GM23338 (cell line): ENCODE measurements around the gene LRRIQ4. TPM values are rescaled to one million over a fixed set of nuclear protein-coding genes. Genes with fewer than 3 reads are reported as not detected.

Experiments
- ATAC-seq: fragments of 200-7000 bp; cut with Tn5 transposase; 3 replicates; pipeline ENCODE4 v1.9.1; 2020
- DNase-seq: peaks from one replicate; pipeline ENCODE4 v3.0.0-alpha.2; 2015; ENCODE audit warnings: low spot score
- H2AFZ ChIP-seq: fragments of 200-600 bp; sonication (generic); 2 replicates; pipeline ENCODE4 v1.8.0; 2016; ENCODE audit warnings: antibody characterized with exemption, mild to moderate bottlenecking, moderate library complexity
- H3F3A ChIP-seq: fragments of 200-600 bp; sonication (generic); replicated peaks from 2 replicates; pipeline ENCODE4 v1.8.0; 2017; ENCODE audit warnings: antibody characterized with exemption, mixed run types, low read depth
- H3K27ac ChIP-seq: fragments of 200-600 bp; sonication (generic); 2 replicates; pipeline ENCODE4 v1.6.1; 2016; ENCODE audit warnings: low read depth
- H3K27me3 ChIP-seq: fragments of 200-600 bp; sonication (generic); 2 replicates; pipeline ENCODE4 v1.8.0; 2016; ENCODE audit warnings: mild to moderate bottlenecking, mixed run types, moderate library complexity; ENCODE audit not compliant: insufficient read depth
- H3K36me3 ChIP-seq: fragments of 200-600 bp; sonication (generic); 2 replicates; pipeline ENCODE4 v1.8.0; 2016; ENCODE audit warnings: mild to moderate bottlenecking; ENCODE audit not compliant: insufficient read depth
- H3K4me1 ChIP-seq: fragments of 200-600 bp; sonication (generic); 2 replicates; pipeline ENCODE4 v1.8.0; 2016; ENCODE audit warnings: mild to moderate bottlenecking, moderate library complexity; ENCODE audit not compliant: insufficient read depth
- H3K4me2 ChIP-seq: fragments of 200-600 bp; sonication (generic); 2 replicates; pipeline ENCODE4 v1.7.1; 2017; ENCODE audit warnings: mixed run types
- H3K4me3 ChIP-seq: fragments of 200-600 bp; sonication (generic); 2 replicates; pipeline ENCODE4 v1.6.1; 2016; ENCODE audit warnings: mixed run types
- H3K79me2 ChIP-seq: fragments of 200-600 bp; sonication (generic); replicated peaks from 2 replicates; pipeline ENCODE4 v1.8.0; 2017; ENCODE audit warnings: mild to moderate bottlenecking; ENCODE audit not compliant: insufficient read depth
- H3K9me2 ChIP-seq: fragments of 200-600 bp; sonication (generic); 2 replicates; pipeline ENCODE4 v1.8.0; 2017; ENCODE audit not compliant: insufficient read depth
- H4K20me1 ChIP-seq: fragments of 200-600 bp; sonication (generic); replicated peaks from 2 replicates; pipeline ENCODE4 v1.8.0; 2017; ENCODE audit warnings: mild to moderate bottlenecking; ENCODE audit not compliant: insufficient read depth
- H3K27ac Mint-ChIP-seq: 2 replicates; pipeline ENCODE4 v1.8.0; 2020; ENCODE audit warnings: inconsistent platforms, mild to moderate bottlenecking, moderate library complexity, mixed read lengths
- H3K27me3 Mint-ChIP-seq: 3 replicates; pipeline ENCODE4 v1.8.0; 2022; ENCODE audit warnings: low read depth, mild to moderate bottlenecking, moderate library complexity, mixed read lengths, inconsistent platforms; ENCODE audit not compliant: insufficient read depth, poor library complexity
- H3K36me3 Mint-ChIP-seq: 3 replicates; pipeline ENCODE4 v1.8.0; 2021; ENCODE audit warnings: low read depth, mild to moderate bottlenecking, inconsistent platforms, moderate library complexity, mixed read lengths
- H3K4me1 Mint-ChIP-seq: 3 replicates; pipeline ENCODE4 v1.8.0; 2020; ENCODE audit warnings: mild to moderate bottlenecking, inconsistent platforms, mixed read lengths
- H3K4me3 Mint-ChIP-seq: 3 replicates; pipeline ENCODE4 v1.8.0; 2021; ENCODE audit warnings: moderate library complexity, mild to moderate bottlenecking, inconsistent platforms, mixed read lengths
- H3K9me3 Mint-ChIP-seq: 3 replicates; pipeline ENCODE4 v1.8.0; 2020; ENCODE audit warnings: moderate library complexity, mild to moderate bottlenecking, inconsistent platforms, mixed read lengths
- EZH2 ChIP-seq: fragments of 200-600 bp; sonication (generic); IDR thresholded peaks from one replicate; pipeline ENCODE4 v1.8.0; 2017; ENCODE audit warnings: antibody characterized with exemption, mild to moderate bottlenecking, low read depth; ENCODE audit not compliant: unreplicated experiment
- EZH2phosphoT487 ChIP-seq: fragments of 200-600 bp; sonication (generic); IDR thresholded peaks from one replicate; pipeline ENCODE4 v1.8.1; 2018; ENCODE audit warnings: antibody characterized with exemption; ENCODE audit not compliant: unreplicated experiment
- JUNB ChIP-seq: IDR thresholded peaks from one replicate; pipeline ENCODE4 v1.6.1; 2016; ENCODE audit warnings: antibody characterized with exemption; ENCODE audit not compliant: unreplicated experiment
- NANOG ChIP-seq: IDR thresholded peaks from 2 replicates; pipeline ENCODE4 v1.6.1; 2016; ENCODE audit warnings: antibody characterized with exemption, borderline replicate concordance
- REST ChIP-seq: IDR thresholded peaks from one replicate; pipeline ENCODE4 v1.6.1; 2018; ENCODE audit warnings: antibody characterized with exemption; ENCODE audit not compliant: unreplicated experiment
- STAT1 ChIP-seq: IDR thresholded peaks from one replicate; pipeline ENCODE4 v1.6.1; 2016; ENCODE audit warnings: antibody characterized with exemption; ENCODE audit not compliant: unreplicated experiment
- ZNF114 ChIP-seq: fragments of 250-450 bp; sonication (Bioruptor Pico); IDR thresholded peaks from 2 replicates; pipeline ENCODE4 v1.5.0; 2020; ENCODE audit warnings: mild to moderate bottlenecking, moderate library complexity
- ZNF331 ChIP-seq: fragments of 250-450 bp; sonication (Bioruptor Pico); IDR thresholded peaks from 2 replicates; pipeline ENCODE4 v1.5.0; 2020; ENCODE audit warnings: low read depth, mild to moderate bottlenecking, moderate library complexity
- ZNF462 ChIP-seq: fragments of 250-450 bp; sonication (Bioruptor Pico); IDR thresholded peaks from 2 replicates; pipeline ENCODE4 v1.5.0; 2020; ENCODE audit warnings: mild to moderate bottlenecking, moderate library complexity
- polyA plus RNA-seq: library from polyadenylated mRNA; unstranded; fragments of >200 nt; fragmentation: Nextera tagmentation; extraction: Ambion mirVana; gene quantifications from 2 replicates; pipeline ENCODE4 v1.2.1, GENCODE V29; 2016
- total RNA-seq: library from RNA; depleted of rRNA; stranded (reverse); fragments of >200 nt; shearing (Covaris generic); gene quantifications from 2 replicates; pipeline ENCODE4 v1.2.3, GENCODE V29; 2014

Gene LRRIQ4
- total and polyA plus RNA-seq, 2 experiments from 2014 or later, result 0.29 TPM; not detected in 1

GRCh38 chr3:169835533-169835932 lies 22.9 kb downstream of the LRRIQ4 start:
- no peaks in the 10 kb centered on the region for H3K36me3 Mint-ChIP-seq
- no peaks in the 10 kb centered on the region for H3K27me3 Mint-ChIP-seq
- DNase-seq (no peak), ATAC-seq (no peak)
- Histone ChIP-seq H4K20me1 (no peaks in the 10 kb centered on the region), H3K4me1 (peaks cover 7% of the 10 kb centered on the region; the same call in 1 of the 2 replicates), H2AFZ (no peak overlapping the region), H3K4me3 (no peak overlapping the region), H3K79me2 (no peaks in the 10 kb centered on the region), H3F3A (no peaks in the 10 kb centered on the region), H3K27me3 (no peaks in the 10 kb centered on the region), H3K36me3 (no peaks in the 10 kb centered on the region), H3K9me2 (no peaks in the 10 kb centered on the region), H3K27ac (no peak overlapping the region; the same call in 1 of the 2 replicates), H3K4me2 (no peak overlapping the region)
- TF ChIP-seq JUNB, result no peak
- no peak for TF ChIP-seq ZNF114
- no peak for TF ChIP-seq ZNF331
- no peak for TF ChIP-seq EZH2
- TF ChIP-seq STAT1, result no peak
- TF ChIP-seq NANOG, result no peak
- no peak for TF ChIP-seq REST
- TF ChIP-seq ZNF462 (CRISPR knock-in tag), result no peak
- TF ChIP-seq EZH2phosphoT487, result no peak
- H3K4me3 Mint-ChIP-seq, result no peak overlapping the region
- no peaks in the 10 kb centered on the region for H3K9me3 Mint-ChIP-seq
- peaks cover 8% of the 10 kb centered on the region for H3K4me1 Mint-ChIP-seq
- no peak overlapping the region for H3K27ac Mint-ChIP-seq
